ENCODE measurements around the gene KIF16B. TPM values are rescaled to one million over a fixed set of nuclear protein-coding genes. Genes with fewer than 3 reads are reported as not detected.
"Not testable (repeated sequence)": the region's sequence is repeated elsewhere in the genome, so short reads cannot be mapped to it uniquely, and the experiment has no call there.

Gene KIF16B
- total and polyA plus RNA-seq, 5 donors, result 11.4 to 20.4 (median 17.3) TPM

DNA sequence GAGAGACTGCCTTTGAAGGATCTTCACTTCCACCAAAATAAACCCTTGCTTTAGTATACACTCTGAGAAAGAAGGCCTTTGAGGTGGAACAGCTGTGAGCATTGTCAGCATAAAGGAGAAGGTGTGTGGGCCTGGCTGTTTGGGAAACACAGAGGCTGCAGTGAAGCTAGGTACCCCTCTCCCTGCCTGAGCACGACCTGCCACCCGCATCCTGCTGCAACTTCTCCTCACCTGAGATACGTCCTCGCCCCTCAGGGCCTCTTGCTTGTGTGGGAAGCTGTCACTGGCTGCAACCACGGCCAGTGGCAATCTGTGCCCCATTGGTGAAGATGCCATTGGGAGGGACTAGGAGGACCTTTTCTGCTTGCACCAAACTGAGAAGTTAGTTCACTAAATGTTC, 307.9 kb downstream of the KIF16B start:
- Histone ChIP-seq H3K27me3 (ENCODE audit: control insufficient read depth, insufficient read depth) (no peaks in the 10 kb centered on the region), H3K9me3 (ENCODE audit: control insufficient read depth, low read length) (no peaks in the 10 kb centered on the region), H3K4me1 (ENCODE audit: control insufficient read depth, insufficient read depth, low read length) (no peaks in the 10 kb centered on the region), H3K4me3 (ENCODE audit: low read length) (no peak overlapping the region), H3K27ac (ENCODE audit: low read length) (no peak overlapping the region)
- 95% methylated on average over 5 of the region's 5 CpGs for WGBS
- ATAC-seq (no peak), DNase-seq (no peak)
- intact Hi-C loops (cut with DNase I), result no loop called here

GRCh38 chr20:16263582-16263981, 309.7 kb downstream of the KIF16B start:
- Histone ChIP-seq H3K9me3 (ENCODE audit: control insufficient read depth, low read length) (no peaks in the 10 kb centered on the region), H3K4me1 (ENCODE audit: control insufficient read depth, insufficient read depth, low read length) (no peaks in the 10 kb centered on the region), H3K27ac (ENCODE audit: low read length) (no peak overlapping the region), H3K4me3 (ENCODE audit: low read length) (no peak overlapping the region), H3K27me3 (ENCODE audit: control insufficient read depth, insufficient read depth) (no peaks in the 10 kb centered on the region)
- 31% methylated on average over 2 of the region's 2 CpGs for WGBS
- intact Hi-C loops (cut with DNase I), result no loop called here
- ATAC-seq, result no peak
- no peak for DNase-seq

GRCh38 chr20:16262594-16262993, 310.7 kb downstream of the KIF16B start:
- intact Hi-C loops (cut with DNase I), result no loop called here
- ATAC-seq (no peak), DNase-seq (no peak)
- Histone ChIP-seq H3K4me1 (ENCODE audit: control insufficient read depth, insufficient read depth, low read length) (no peaks in the 10 kb centered on the region), H3K27ac (ENCODE audit: low read length) (no peak overlapping the region), H3K9me3 (ENCODE audit: control insufficient read depth, low read length) (no peaks in the 10 kb centered on the region), H3K4me3 (ENCODE audit: low read length) (no peak overlapping the region), H3K27me3 (ENCODE audit: control insufficient read depth, insufficient read depth) (no peaks in the 10 kb centered on the region)
- WGBS, result 43% methylated on average over 5 of the region's 5 CpGs

GRCh38 chr20:16261733-16262273, 311.4 kb downstream of the KIF16B start:
- Histone ChIP-seq H3K9me3 (ENCODE audit: control insufficient read depth, low read length) (no peaks in the 10 kb centered on the region), H3K27me3 (ENCODE audit: control insufficient read depth, insufficient read depth) (no peaks in the 10 kb centered on the region), H3K27ac (ENCODE audit: low read length) (no peak overlapping the region), H3K4me1 (ENCODE audit: control insufficient read depth, insufficient read depth, low read length) (no peaks in the 10 kb centered on the region), H3K4me3 (ENCODE audit: low read length) (no peak overlapping the region)
- DNase-seq (no peak), ATAC-seq (no peak)
- intact Hi-C loops (cut with DNase I), result no loop called here
- WGBS, result 57% methylated on average over 2 of the region's 2 CpGs

- no peaks in the 10 kb centered on the region for H3K27me3 ChIP-seq (ENCODE audit: control insufficient read depth, insufficient read depth)
- DNase-seq (no peak), ATAC-seq (no peak)
- intact Hi-C loops (cut with DNase I), result no loop called here
- no peaks in the 10 kb centered on the region for H3K4me1 ChIP-seq (ENCODE audit: control insufficient read depth, insufficient read depth, low read length)
- 83% methylated on average over 7 of the region's 7 CpGs for WGBS
- H3K9me3 ChIP-seq (ENCODE audit: control insufficient read depth, low read length), result no peaks in the 10 kb centered on the region
- H3K27ac ChIP-seq (ENCODE audit: low read length), result no peak overlapping the region
- no peak overlapping the region for H3K4me3 ChIP-seq (ENCODE audit: low read length)
Observed at GRCh38 chr20:16260911-16261310, 312.3 kb downstream of the KIF16B start.

- 92% methylated on average over 9 of the region's 12 CpGs for WGBS
- H3K9me3 ChIP-seq (ENCODE audit: control insufficient read depth, low read length); H3K27ac ChIP-seq (ENCODE audit: low read length); intact Hi-C loops (cut with DNase I); ATAC-seq; H3K27me3 ChIP-seq (ENCODE audit: control insufficient read depth, insufficient read depth); H3K4me1 ChIP-seq (ENCODE audit: control insufficient read depth, insufficient read depth, low read length); H3K4me3 ChIP-seq (ENCODE audit: low read length); DNase-seq: not testable (repeated sequence)
Observed at GRCh38 chr20:16260133-16260532, 313.1 kb downstream of the KIF16B start.

- Histone ChIP-seq H3K4me3 (ENCODE audit: low read length) (no peak overlapping the region), H3K27me3 (ENCODE audit: control insufficient read depth, insufficient read depth) (no peaks in the 10 kb centered on the region), H3K27ac (ENCODE audit: low read length) (no peak overlapping the region), H3K9me3 (ENCODE audit: control insufficient read depth, low read length) (no peaks in the 10 kb centered on the region), H3K4me1 (ENCODE audit: control insufficient read depth, insufficient read depth, low read length) (no peaks in the 10 kb centered on the region)
- intact Hi-C loops (cut with DNase I), result no loop called here
- ATAC-seq (no peak), DNase-seq (no peak)
- 97% methylated on average over 3 of the region's 3 CpGs for WGBS
Observed at GRCh38 chr20:16258766-16259165, 314.5 kb downstream of the KIF16B start.

GRCh38 chr20:16257813-16258430, 315.3 kb downstream of the KIF16B start:
- no peaks in the 10 kb centered on the region for H3K27me3 ChIP-seq (ENCODE audit: control insufficient read depth, insufficient read depth)
- intact Hi-C loops (cut with DNase I), result no loop called here
- ATAC-seq (no peak), DNase-seq (no peak)
- WGBS, result 93% methylated on average over 2 of the region's 2 CpGs
- no peak overlapping the region for H3K4me3 ChIP-seq (ENCODE audit: low read length)
- no peaks in the 10 kb centered on the region for H3K9me3 ChIP-seq (ENCODE audit: control insufficient read depth, low read length)
- no peak overlapping the region for H3K27ac ChIP-seq (ENCODE audit: low read length)
- no peaks in the 10 kb centered on the region for H3K4me1 ChIP-seq (ENCODE audit: control insufficient read depth, insufficient read depth, low read length)

DNA sequence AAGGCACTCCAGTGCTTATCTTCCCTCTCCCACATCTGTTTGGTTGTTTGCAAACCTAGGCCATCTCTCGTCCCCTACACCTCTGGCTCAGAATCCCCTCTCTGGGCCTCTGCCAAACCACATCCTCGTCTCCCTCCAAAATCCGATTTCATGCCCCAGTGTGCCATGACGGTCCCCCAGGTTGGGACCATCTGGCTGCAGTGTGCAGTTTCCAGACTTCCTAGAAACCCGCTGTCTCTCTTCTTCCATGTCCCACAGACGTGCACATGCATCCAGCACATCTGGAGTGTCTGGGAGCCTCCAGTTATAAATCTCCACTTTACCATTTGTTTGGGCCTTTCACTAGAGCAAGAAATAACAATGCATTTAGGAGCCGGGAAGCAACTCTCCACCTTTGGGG, 316.2 kb downstream of the KIF16B start:
- 90% methylated on average over 7 of the region's 7 CpGs for WGBS
- intact Hi-C loops (cut with DNase I), result no loop called here
- Histone ChIP-seq H3K4me1 (ENCODE audit: control insufficient read depth, insufficient read depth, low read length) (no peaks in the 10 kb centered on the region), H3K9me3 (ENCODE audit: control insufficient read depth, low read length) (no peaks in the 10 kb centered on the region), H3K27ac (ENCODE audit: low read length) (no peak overlapping the region), H3K27me3 (ENCODE audit: control insufficient read depth, insufficient read depth) (no peaks in the 10 kb centered on the region), H3K4me3 (ENCODE audit: low read length) (no peak overlapping the region)
- no peak for DNase-seq
- no peak for ATAC-seq

- no peak for ATAC-seq
- no peak for DNase-seq
- WGBS, result 88% methylated on average over 6 of the region's 6 CpGs
- intact Hi-C loops (cut with DNase I), result no loop called here
- Histone ChIP-seq H3K27me3 (ENCODE audit: control insufficient read depth, insufficient read depth) (no peaks in the 10 kb centered on the region), H3K9me3 (ENCODE audit: control insufficient read depth, low read length) (no peaks in the 10 kb centered on the region), H3K27ac (ENCODE audit: low read length) (no peak overlapping the region), H3K4me3 (ENCODE audit: low read length) (no peak overlapping the region), H3K4me1 (ENCODE audit: control insufficient read depth, insufficient read depth, low read length) (no peaks in the 10 kb centered on the region)
Observed at GRCh38 chr20:16246870-16247269, 326.4 kb downstream of the KIF16B start.

GRCh38 chr20:16246291-16246690, 327.0 kb downstream of the KIF16B start:
- H3K4me1 ChIP-seq (ENCODE audit: control insufficient read depth, insufficient read depth, low read length), result no peaks in the 10 kb centered on the region
- no peaks in the 10 kb centered on the region for H3K27me3 ChIP-seq (ENCODE audit: control insufficient read depth, insufficient read depth)
- intact Hi-C loops (cut with DNase I), result no loop called here
- no peaks in the 10 kb centered on the region for H3K9me3 ChIP-seq (ENCODE audit: control insufficient read depth, low read length)
- DNase-seq (no peak), ATAC-seq (no peak)
- no peak overlapping the region for H3K4me3 ChIP-seq (ENCODE audit: low read length)
- 77% methylated on average over 7 of the region's 7 CpGs for WGBS
- H3K27ac ChIP-seq (ENCODE audit: low read length), result no peak overlapping the region

DNA sequence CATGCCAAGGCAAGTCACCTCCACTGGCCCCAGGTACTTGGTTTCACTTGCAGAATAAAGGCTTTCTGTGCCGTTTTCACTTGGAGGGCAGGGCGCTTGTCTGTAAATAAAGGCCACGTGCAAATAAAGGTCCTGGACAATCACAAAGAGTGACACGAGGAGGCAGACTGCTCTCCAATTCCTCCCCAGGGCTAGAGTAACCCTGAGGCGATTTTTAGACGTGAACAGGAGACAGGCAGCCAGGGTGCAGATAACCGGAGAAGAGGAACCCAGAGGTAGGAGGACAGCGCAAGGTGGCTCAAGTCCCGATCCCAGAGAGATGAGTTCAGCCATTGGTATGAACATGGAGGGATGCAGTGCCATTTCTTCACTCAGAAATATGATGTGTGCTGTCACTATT, 327.4 kb downstream of the KIF16B start:
- Histone ChIP-seq H3K4me1 (ENCODE audit: control insufficient read depth, insufficient read depth, low read length) (no peaks in the 10 kb centered on the region), H3K9me3 (ENCODE audit: control insufficient read depth, low read length) (no peaks in the 10 kb centered on the region), H3K27ac (ENCODE audit: low read length) (no peak overlapping the region), H3K4me3 (ENCODE audit: low read length) (no peak overlapping the region), H3K27me3 (ENCODE audit: control insufficient read depth, insufficient read depth) (no peaks in the 10 kb centered on the region)
- WGBS, result 69% methylated on average over 9 of the region's 9 CpGs
- ATAC-seq (no peak), DNase-seq (no peak)
- intact Hi-C loops (cut with DNase I), result no loop called here

Data from right cardiac atrium (tissue), 5 donors.